ENCODE measurements around the gene GNG13.
"Not testable (repeated sequence)": the region's sequence is repeated elsewhere in the genome, so short reads cannot be mapped to it uniquely, and the experiment has no call there.

GNG13 gene

GRCh38 chr16:776824-777223, 23.7 kb downstream of the GNG13 start:
- DNase-seq: no peak

- not testable (repeated sequence) for DNase-seq
Observed at GRCh38 chr16:776298-776697, 24.2 kb downstream of the GNG13 start.

DNA sequence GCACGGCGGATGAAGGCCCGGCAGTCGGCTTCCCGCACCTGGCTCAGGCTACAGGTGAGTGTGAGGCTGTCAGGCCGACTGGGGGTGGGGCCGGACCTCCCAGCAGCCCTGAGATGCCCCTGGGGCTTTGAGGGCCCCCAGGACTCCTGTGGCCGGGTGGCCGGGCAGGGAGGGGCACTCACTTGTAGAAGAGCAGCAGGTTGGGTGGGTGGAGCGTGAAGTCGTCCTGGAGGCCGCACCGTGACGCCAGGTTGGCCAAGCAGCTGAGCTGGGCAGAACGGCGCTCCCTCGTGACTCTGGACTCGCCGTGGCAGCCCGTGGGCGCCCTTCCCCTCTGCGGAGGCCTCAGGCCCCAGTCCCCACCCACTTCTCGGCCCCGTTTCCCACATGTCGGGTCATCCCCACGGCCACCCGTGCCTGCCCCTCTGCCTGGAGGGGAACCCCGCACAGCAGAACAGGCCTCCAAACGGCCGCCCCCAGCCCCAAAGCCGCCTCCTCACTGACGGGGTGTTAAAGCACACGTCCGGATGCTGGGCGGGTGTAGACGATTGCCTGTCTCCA, 25.2 kb downstream of the GNG13 start:
- DNase-seq: no peak

DNA sequence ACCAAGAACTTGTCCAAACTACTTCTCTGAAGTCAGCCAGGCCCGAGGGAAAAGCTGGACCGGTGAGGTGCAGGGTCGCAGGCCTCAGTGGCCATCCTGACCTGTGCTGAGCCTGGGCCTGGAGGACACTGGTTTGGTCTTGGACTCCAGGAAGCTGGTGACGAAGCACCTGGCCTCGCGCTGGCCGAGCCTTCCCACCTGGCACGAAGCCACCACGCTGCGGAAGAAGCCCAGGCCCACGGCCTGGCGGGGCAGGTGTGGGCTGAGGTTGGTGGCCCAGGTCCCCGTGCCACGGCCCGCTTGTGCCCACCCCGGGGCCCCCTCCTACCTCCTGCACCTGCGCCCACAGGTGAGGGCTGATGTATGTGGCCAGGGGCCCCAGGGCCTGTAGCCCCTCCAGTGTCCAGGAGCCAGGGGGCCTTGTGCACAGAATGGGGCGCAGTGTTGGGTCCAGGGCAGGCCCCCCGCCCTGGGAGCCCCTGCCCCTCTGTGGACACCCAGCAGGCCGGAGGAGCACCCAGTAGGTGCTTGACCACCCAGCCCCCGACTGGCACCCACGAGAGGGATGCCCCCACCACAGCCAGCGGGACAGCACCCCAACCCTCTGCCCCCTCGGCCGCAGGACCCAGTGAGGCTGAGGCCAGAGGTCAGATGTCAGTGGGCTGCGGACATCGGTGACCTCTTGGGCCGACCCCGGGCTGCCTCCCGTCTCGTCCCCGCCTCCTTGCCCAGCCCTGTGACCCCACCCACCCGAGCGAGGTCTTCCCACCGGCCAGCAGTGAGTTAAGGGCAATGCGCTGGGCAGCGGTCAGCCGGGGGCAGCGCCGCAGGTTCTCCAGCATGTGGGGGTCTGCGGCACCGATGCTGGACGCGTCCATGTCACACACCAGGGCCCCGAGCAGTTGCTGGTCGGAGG, 26.2 kb downstream of the GNG13 start:
- DNase-seq: no peak

- DNase-seq: no peak
Observed at GRCh38 chr16:772959-773358, 27.6 kb downstream of the GNG13 start.

- DNase-seq: no peak
Observed at GRCh38 chr16:770411-770810, 30.1 kb downstream of the GNG13 start.

DNA sequence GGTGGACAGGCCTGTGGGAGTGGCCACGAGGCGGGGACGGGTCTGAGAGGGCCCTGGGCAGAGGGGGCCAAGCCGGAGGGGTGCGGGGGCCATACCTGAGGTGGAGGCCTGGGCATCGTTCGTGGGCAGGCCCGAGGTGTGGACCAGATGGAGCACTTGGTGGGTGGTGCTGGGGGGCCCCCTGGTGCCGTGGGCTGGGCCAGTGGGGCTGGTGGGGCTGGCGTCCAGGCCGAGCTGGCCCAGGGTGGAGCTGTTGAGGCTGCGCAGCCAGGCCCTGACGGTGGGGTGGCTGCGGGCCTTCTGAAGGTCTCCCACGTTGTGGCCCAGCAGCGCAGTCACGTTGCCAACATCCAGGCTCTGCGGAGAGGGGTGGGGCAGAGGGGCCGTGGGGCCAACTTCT, 30.6 kb downstream of the GNG13 start:
- no peak for DNase-seq

DNA sequence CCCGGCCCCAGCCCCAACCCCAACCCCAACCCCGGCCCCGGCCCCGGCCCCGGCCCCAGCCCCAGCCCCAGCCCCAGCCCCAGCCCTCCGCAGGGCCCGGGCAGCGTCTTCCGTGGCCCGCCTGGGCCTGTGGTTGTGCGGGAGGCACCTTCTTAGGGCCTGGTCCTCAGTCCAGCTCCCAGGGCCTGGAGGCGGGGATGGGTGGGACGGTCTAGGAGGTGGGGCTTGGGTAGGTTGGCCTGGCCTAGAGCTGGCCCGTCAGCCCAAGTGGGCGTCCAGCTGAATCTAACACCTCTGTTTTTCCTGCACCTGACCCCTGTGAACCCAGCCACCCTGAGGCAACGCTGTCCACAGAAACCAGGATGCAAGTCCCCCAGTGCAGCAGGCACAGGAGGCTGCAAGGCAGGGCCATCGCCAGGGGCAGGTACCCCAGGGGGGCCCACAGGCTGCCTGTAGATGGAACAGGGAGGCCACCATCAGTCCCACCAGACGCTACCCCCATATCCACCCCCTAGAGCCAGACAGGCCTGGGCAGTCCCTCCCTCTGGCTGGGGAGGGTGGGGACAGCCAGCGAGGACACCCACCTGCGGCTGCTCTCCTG, 31.2 kb downstream of the GNG13 start:
- DNase-seq: no peak

DNA sequence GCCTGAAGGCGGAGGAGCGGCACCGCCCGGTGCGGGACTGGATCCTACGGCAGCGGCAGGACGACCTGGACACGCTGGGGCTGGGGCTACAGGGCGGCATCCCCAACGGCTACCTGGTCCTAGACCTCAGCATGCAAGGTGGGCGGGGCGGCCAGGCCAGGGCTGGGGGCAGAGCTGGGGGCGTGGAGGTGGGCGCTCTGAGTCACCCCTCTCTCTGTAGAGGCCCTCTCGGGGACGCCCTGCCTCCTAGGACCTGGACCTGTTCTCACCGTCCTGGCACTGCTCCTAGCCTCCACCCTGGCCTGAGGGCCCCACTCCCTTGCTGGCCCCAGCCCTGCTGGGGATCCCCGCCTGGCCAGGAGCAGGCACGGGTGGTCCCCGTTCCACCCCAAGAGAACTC, 32.1 kb downstream of the GNG13 start:
- no peak for DNase-seq

DNA sequence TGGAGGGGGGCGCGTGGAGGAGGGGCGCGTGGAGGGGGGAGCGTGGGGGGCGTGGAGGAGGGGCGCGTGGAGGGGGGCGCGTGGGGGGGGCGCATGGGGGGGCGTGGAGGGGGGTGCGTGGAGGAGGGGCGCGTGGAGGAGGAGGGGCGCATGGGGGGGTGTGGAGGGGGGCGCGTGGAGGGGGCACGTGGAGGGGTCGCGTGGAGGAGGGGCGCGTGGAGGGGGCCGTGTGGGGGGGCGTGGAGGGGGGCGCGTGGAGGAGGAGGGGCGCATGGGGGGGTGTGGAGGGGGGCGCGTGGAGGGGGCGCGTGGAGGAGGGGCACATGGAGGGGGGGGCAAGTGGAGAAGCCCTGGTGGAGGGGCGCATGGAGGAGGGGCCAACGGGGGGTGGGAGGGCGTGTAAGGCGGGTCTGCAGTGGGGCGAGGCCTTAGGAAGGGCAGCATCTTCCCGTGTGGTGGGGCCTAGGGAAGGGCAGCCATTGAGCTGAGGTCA, 32.7 kb downstream of the GNG13 start:
- DNase-seq: no peak

- DNase-seq: no peak
Observed at GRCh38 chr16:766820-767640, 33.5 kb downstream of the GNG13 start.

GRCh38 chr16:766008-766819, 34.3 kb downstream of the GNG13 start:
- no peak for DNase-seq

- no peak for DNase-seq
Observed at GRCh38 chr16:765488-765865, 35.1 kb downstream of the GNG13 start.

DNA sequence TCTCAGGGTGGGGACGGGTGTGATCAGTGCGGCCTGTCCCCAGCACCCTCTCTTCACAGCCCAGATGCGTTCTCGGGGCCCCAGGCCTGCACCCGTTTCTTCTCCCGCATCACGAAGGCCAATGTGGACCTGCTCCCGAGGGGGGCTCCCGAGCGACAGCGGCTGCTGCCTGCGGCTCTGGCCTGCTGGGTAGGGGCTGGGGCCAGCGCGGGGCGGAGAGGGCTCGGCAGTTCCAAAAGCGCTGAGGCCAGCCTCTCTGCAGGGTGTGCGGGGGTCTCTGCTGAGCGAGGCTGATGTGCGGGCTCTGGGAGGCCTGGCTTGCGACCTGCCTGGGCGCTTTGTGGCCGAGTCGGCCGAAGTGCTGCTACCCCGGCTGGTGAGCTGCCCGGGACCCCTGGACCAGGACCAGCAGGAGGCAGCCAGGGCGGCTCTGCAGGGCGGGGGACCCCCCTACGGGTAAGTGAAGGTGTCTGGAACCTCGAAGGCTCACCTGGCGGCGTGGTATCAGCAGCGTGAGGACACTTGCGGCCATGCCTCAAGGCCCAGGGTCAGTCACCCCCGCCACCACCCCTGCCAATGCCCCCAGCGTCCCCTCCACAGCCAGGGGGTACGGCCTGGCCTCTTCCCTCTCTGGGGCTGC, 35.6 kb downstream of the GNG13 start:
- DNase-seq: no peak

DNA sequence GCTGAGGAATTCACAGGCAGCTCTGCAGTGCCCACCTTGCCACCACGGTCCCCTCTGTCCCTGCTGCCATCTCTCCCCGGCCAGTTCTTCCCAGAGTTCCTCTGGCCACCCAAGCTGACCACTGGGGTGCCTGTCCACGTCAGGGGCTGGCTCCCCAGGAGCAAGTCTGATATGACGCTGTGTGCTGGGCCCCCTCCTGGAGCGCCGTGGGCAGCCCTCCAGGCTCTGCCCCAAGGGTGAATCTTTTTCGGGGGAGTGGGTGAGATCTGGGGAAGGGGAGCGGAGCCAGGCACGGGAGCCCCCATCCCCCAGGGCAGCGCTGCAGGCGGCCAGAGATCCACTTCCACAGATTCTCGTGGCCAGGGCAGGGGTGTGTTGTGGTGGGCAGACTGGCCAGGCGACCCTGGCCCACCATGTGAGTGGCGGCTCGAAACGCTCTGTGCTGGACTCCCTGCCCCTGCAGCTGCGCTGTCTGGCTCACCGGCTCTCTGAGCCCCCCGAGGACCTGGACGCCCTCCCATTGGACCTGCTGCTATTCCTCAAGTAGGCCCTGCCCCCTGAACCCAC, 36.3 kb downstream of the GNG13 start:
- DNase-seq: no peak

GRCh38 chr16:763369-764183, 37.0 kb downstream of the GNG13 start:
- DNase-seq: no peak

DNA sequence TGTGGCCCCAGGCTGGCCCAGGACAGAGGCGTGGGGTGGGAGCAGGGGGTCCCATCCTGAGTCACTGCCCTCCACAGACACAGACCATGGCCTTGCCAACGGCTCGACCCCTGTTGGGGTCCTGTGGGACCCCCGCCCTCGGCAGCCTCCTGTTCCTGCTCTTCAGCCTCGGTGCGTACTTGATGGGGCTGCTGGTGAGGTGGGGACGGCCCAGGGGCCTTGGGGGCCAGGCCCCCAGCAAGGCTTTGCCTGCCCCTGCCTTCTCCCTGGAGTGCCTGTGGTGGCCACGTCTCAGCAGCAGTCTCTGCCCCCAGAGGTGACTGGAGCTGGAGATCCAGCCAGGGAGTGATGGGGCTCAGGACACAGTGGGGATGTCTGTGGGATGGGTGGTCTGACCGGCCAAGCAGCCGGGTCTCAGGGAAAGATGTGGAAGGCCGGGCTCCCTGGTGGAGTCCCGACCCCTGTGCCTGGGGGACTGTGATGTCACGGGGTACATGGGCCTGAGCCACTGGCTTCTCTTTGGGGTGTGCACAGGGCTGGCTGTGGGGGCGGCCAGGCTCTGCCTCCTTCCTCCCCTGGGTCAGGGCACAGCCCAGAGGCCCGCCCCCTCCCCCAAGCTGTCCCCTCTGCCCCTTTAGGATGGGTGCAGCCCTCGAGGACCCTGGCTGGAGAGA, 37.8 kb downstream of the GNG13 start:
- no peak for DNase-seq

DNA sequence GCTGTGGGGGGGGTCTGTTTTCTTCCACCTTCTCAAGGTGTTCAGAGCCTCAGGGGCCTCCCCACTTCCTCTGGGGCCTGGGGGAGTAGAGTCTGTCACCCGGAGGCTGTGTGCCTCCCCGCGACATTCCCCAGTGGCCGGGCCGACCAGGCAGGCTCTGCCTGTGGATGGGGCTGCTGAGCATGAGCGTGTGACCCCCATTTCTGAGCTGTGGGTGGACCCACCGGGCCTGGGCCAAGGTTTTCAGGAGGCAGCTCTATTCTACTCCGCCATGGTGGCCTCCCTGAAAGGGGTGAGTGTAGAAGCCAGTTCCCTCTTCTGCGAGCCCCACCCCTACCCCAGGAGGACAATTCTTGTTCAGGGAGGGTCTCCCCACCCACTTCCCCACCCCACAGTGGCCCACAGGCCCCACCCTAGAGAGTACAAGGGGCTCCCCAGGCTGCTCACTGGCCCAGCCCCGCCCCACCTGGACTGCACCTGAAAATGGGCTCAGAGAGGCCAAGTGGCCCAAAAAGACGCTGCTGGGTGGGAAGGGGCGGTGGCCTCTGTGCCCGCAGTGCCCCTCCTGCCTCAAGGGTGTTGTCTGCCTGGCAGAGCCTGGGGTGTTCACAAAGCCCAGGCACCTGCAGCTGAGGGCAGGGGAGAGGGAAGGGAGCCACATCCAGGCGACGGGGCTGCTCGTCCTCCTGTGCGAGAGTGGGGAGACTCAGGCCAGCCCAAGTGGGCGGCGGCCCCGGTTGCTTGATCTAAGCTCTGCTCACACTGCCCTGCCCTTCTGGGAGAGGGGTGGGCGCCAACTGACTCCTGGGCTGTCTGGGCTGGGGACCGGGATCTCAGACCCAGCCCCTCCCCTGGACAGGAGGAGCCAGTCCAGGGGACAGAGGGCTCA, 38.7 kb downstream of the GNG13 start:
- no peak for DNase-seq
